ENCODE measurements around the gene B3GNT2.

The B3GNT2 gene

DNA sequence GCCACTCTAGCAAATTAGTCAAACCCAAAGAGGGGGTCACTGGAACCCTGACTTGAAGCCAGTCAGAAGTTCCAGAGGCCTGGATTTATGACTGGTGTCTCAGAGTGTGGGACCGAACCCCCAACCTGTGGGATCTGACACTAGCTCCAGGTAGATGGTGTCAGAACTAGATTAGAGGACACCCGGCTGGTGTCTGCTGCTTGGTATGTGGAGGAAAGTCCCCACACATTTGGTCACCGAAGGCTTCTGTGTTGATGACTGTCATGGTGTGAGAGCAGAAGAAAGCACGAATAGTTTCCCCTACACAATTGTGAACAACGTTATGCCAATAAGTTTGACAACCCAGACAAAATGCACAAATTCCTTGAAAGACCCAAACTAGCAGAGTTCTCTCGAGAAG is 48.1 kb downstream of the B3GNT2 start:
- TF ChIP-seq, protein P1, sequence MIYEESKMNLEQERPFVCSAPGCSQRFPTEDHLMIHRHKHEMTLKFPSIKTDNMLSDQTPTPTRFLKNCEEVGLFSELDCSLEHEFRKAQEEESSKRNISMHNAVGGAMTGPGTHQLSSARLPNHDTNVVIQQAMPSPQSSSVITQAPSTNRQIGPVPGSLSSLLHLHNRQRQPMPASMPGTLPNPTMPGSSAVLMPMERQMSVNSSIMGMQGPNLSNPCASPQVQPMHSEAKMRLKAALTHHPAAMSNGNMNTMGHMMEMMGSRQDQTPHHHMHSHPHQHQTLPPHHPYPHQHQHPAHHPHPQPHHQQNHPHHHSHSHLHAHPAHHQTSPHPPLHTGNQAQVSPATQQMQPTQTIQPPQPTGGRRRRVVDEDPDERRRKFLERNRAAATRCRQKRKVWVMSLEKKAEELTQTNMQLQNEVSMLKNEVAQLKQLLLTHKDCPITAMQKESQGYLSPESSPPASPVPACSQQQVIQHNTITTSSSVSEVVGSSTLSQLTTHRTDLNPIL (CRISPR knock-in tag; IDR thresholded peaks at IDR 0.05; ENCODE audit: low read depth) = no peak
- TF ChIP-seq GLIS3 (CRISPR knock-in tag; IDR thresholded peaks at IDR 0.05) (no peak), CSDC2 (CRISPR knock-in tag; IDR thresholded peaks at IDR 0.05) (no peak), ZFP3 (CRISPR knock-in tag; IDR thresholded peaks at IDR 0.05) (no peak), ZC3H10 (CRISPR knock-in tag; IDR thresholded peaks at IDR 0.05) (no peak), BACH2 (CRISPR knock-in tag; IDR thresholded peaks at IDR 0.05; ENCODE audit: borderline replicate concordance) (no peak), RARB (CRISPR knock-in tag; IDR thresholded peaks at IDR 0.05) (no peak), PPARA (CRISPR knock-in tag; IDR thresholded peaks at IDR 0.05; ENCODE audit: borderline replicate concordance) (no peak), ZNF8 (CRISPR knock-in tag; IDR thresholded peaks at IDR 0.05) (no peak)
- TF ChIP-seq, protein P2, sequence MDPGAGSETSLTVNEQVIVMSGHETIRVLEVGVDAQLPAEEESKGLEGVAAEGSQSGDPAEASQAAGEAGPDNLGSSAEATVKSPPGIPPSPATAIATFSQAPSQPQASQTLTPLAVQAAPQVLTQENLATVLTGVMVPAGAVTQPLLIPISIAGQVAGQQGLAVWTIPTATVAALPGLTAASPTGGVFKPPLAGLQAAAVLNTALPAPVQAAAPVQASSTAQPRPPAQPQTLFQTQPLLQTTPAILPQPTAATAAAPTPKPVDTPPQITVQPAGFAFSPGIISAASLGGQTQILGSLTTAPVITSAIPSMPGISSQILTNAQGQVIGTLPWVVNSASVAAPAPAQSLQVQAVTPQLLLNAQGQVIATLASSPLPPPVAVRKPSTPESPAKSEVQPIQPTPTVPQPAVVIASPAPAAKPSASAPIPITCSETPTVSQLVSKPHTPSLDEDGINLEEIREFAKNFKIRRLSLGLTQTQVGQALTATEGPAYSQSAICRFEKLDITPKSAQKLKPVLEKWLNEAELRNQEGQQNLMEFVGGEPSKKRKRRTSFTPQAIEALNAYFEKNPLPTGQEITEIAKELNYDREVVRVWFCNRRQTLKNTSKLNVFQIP (CRISPR knock-in tag; IDR thresholded peaks at IDR 0.05; ENCODE audit: borderline replicate concordance, low read depth) = no peak
- TF ChIP-seq, protein P3, sequence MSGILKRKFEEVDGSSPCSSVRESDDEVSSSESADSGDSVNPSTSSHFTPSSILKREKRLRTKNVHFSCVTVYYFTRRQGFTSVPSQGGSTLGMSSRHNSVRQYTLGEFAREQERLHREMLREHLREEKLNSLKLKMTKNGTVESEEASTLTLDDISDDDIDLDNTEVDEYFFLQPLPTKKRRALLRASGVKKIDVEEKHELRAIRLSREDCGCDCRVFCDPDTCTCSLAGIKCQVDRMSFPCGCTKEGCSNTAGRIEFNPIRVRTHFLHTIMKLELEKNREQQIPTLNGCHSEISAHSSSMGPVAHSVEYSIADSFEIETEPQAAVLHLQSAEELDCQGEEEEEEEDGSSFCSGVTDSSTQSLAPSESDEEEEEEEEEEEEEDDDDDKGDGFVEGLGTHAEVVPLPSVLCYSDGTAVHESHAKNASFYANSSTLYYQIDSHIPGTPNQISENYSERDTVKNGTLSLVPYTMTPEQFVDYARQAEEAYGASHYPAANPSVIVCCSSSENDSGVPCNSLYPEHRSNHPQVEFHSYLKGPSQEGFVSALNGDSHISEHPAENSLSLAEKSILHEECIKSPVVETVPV (CRISPR knock-in tag; IDR thresholded peaks at IDR 0.05) = no peak
- ATAC-seq = no peak

DNA sequence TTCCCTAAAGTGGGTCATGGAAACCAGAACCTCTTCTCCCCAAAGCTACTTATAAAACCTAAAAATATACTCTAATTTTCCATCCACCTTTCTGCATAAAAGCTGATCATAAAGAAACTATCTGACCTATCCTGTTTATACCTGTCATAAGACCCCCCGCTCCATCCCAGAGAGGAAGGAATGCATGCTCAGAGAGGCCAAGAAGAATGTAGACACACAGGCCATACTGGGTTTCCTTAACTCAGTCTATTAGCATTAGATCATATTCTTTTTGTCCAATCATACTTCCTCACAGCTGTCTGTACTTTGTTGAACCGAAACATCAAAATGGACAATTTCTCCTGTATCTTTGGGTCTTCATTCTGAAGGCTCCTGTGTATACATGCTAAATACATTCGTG is 52.3 kb downstream of the B3GNT2 start:
- ATAC-seq = no peak
- TF ChIP-seq, protein P1 (CRISPR knock-in tag; IDR thresholded peaks at IDR 0.05; ENCODE audit: low read depth) = no peak
- TF ChIP-seq GLIS3 (CRISPR knock-in tag; IDR thresholded peaks at IDR 0.05) (no peak), ARNTL (CRISPR knock-in tag; IDR thresholded peaks at IDR 0.05; ENCODE audit: borderline replicate concordance, low read depth) (no peak), PPARA (CRISPR knock-in tag; IDR thresholded peaks at IDR 0.05; ENCODE audit: borderline replicate concordance) (no peak), CSDC2 (CRISPR knock-in tag; IDR thresholded peaks at IDR 0.05) (no peak), ZNF70 (CRISPR knock-in tag; IDR thresholded peaks at IDR 0.05) (no peak)
- TF ChIP-seq, protein P4, sequence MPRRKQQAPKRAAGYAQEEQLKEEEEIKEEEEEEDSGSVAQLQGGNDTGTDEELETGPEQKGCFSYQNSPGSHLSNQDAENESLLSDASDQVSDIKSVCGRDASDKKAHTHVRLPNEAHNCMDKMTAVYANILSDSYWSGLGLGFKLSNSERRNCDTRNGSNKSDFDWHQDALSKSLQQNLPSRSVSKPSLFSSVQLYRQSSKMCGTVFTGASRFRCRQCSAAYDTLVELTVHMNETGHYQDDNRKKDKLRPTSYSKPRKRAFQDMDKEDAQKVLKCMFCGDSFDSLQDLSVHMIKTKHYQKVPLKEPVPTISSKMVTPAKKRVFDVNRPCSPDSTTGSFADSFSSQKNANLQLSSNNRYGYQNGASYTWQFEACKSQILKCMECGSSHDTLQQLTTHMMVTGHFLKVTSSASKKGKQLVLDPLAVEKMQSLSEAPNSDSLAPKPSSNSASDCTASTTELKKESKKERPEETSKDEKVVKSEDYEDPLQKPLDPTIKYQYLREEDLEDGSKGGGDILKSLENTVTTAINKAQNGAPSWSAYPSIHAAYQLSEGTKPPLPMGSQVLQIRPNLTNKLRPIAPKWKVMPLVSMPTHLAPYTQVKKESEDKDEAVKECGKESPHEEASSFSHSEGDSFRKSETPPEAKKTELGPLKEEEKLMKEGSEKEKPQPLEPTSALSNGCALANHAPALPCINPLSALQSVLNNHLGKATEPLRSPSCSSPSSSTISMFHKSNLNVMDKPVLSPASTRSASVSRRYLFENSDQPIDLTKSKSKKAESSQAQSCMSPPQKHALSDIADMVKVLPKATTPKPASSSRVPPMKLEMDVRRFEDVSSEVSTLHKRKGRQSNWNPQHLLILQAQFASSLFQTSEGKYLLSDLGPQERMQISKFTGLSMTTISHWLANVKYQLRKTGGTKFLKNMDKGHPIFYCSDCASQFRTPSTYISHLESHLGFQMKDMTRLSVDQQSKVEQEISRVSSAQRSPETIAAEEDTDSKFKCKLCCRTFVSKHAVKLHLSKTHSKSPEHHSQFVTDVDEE (CRISPR knock-in tag; IDR thresholded peaks at IDR 0.05) = no peak
- TF ChIP-seq, protein P3 (CRISPR knock-in tag; IDR thresholded peaks at IDR 0.05) = no peak

DNA sequence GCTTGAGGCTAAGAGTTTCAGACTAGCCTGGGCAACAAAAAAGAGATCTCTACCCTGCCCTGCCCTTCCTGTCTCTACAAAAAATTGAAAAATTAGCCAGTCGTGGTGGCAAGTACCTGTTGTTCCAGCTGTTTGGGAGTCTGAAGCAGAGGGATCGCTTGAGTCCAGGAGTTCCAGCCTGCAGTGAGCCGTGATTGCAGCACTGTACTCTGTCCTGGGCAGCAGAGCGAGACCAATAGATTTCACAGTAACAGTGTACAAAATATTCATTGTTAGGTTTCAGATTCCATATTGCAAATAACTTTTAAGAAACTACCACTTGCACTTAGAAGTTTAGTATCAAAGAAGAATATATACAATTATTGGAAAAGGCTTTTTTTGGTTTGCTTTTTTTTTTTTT is 54.3 kb downstream of the B3GNT2 start:
- ATAC-seq = no peak
- TF ChIP-seq ZNF8 (CRISPR knock-in tag; IDR thresholded peaks at IDR 0.05) (no peak), CSDC2 (CRISPR knock-in tag; IDR thresholded peaks at IDR 0.05) (no peak), SNAI2 (CRISPR knock-in tag; IDR thresholded peaks at IDR 0.05) (no peak), RARB (CRISPR knock-in tag; IDR thresholded peaks at IDR 0.05) (no peak), ZNF565 (CRISPR knock-in tag; conservative IDR thresholded peaks at IDR 0.05; ENCODE audit: low read depth) (no peak), ZFP30 (CRISPR knock-in tag; IDR thresholded peaks at IDR 0.05) (no peak), BACH2 (CRISPR knock-in tag; IDR thresholded peaks at IDR 0.05; ENCODE audit: borderline replicate concordance) (no peak), ARNTL (CRISPR knock-in tag; IDR thresholded peaks at IDR 0.05; ENCODE audit: borderline replicate concordance, low read depth) (no peak), PPARA (CRISPR knock-in tag; IDR thresholded peaks at IDR 0.05; ENCODE audit: borderline replicate concordance) (no peak), TOX (CRISPR knock-in tag; IDR thresholded peaks at IDR 0.05; ENCODE audit: borderline replicate concordance) (no peak)
- TF ChIP-seq, protein P5, sequence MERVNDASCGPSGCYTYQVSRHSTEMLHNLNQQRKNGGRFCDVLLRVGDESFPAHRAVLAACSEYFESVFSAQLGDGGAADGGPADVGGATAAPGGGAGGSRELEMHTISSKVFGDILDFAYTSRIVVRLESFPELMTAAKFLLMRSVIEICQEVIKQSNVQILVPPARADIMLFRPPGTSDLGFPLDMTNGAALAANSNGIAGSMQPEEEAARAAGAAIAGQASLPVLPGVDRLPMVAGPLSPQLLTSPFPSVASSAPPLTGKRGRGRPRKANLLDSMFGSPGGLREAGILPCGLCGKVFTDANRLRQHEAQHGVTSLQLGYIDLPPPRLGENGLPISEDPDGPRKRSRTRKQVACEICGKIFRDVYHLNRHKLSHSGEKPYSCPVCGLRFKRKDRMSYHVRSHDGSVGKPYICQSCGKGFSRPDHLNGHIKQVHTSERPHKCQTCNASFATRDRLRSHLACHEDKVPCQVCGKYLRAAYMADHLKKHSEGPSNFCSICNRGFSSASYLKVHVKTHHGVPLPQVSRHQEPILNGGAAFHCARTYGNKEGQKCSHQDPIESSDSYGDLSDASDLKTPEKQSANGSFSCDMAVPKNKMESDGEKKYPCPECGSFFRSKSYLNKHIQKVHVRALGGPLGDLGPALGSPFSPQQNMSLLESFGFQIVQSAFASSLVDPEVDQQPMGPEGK (CRISPR knock-in tag; IDR thresholded peaks at IDR 0.05; ENCODE audit: borderline replicate concordance) = no peak
- TF ChIP-seq, protein P2 (CRISPR knock-in tag; IDR thresholded peaks at IDR 0.05; ENCODE audit: borderline replicate concordance, low read depth) = no peak
- TF ChIP-seq, protein P4 (CRISPR knock-in tag; IDR thresholded peaks at IDR 0.05) = no peak

Measured in SK-N-SH treated with all-trans-retinoic acid at 6 μM for 48 hours (cell line).